ENCODE measurements around the gene UBE2Q1.

The UBE2Q1 gene

GRCh38 chr1:154502744-154503115, 55.7 kb downstream of the UBE2Q1 start:
- no peak for DNase-seq (ENCODE audit: low spot score)

DNA sequence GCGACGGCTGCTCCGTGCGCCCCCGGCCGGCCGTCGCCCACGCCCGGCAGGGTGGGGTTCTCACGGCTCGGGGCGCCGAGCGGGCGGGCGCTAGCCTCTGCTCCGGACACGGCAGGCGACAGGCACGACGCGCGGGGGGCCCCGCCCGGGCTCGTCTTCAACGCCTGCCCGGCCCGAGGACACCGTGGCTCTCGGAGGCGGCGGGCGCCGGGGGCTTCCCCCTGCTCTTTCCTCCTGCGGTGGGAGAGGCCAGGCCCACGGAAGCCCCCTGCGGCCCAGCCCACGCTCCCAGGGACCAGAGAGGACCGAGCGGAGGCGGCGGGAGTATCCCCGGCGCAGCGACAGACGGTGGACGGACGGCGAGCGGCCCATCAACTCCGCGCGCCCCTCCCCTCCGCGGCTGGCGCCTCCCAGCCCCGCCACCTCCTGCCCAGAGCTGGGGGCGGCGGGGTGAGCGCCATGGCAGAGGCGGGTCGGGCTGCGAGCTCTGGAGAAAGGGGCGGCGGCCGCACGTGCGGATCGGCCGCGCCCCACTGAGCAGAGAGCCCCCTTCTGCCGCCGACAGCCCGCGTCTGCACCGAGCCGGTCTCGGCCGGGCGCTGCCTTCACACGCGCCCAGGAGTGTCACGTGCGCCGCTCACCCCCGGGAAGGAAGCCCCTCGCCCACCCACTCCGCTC, 56.3 kb downstream of the UBE2Q1 start, which contains the start of the genes SHE and TDRD10:
Gene SHE (minus strand): TSS at position 347 of the 678 bp plus-strand sequence. CDS start 386 bp downstream, outside the sequence.
Gene TDRD10 (plus strand): TSS at position 154 of the 678 bp plus-strand sequence. CDS start 4,685 bp downstream, outside the sequence.
- peak; percentile 57 for DNase-seq (ENCODE audit: low spot score)

GRCh38 chr1:154501423-154502065, 56.9 kb downstream of the UBE2Q1 start:
- peak; percentile 57 for DNase-seq (ENCODE audit: low spot score)

- no peak for DNase-seq (ENCODE audit: low spot score)
These were observed 57.9 kb downstream of the UBE2Q1 start for GRCh38 chr1:154500533-154500932.

DNA sequence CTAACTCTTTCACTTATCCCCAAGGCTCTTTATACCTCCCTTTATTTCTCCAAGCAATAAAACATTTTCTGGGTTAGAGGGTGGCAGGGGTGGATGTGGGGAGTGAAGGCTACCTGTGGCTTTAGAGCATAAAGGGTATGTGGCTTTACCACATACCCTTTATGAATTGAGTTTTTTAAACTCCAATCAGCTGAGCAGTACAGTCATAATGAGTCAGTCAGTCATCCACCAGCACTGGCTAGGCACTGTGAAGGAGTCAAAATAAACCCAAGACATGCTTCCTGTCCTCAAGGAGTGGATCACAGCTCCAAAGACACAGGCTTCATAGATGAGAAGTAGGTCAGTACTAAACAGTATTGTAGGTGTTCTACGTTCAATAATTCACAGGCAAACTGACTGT, 59.0 kb downstream of the UBE2Q1 start:
- no peak for DNase-seq (ENCODE audit: low spot score)

Data from ecto neural progenitor cell (in vitro differentiated cells).